Measurements from ENCODE around the gene WNT3A.

The WNT3A gene

DNA sequence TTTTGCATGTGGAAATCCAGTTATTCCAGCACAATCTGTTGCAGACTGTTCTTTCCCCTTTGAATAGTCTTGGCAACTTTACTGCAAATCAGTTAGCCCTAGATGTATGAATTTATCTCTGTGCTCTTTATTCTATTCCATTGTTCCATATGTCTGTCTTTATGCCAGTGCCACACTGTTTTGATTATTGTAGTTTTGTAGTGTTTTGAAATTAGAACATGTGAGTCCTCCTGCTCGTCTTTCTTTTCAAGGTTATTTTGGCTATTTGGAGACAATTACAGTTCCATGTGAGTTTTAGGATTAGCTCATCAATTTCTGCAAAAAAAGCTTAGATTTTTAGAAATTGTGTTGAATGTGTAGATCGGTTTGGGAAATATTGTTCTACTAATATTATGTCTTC lies 26.6 kb downstream of the WNT3A start:
- ChIA-PET POLR2A (no interaction called here), CTCF (no interaction called here)
- TF ChIP-seq, protein P1, sequence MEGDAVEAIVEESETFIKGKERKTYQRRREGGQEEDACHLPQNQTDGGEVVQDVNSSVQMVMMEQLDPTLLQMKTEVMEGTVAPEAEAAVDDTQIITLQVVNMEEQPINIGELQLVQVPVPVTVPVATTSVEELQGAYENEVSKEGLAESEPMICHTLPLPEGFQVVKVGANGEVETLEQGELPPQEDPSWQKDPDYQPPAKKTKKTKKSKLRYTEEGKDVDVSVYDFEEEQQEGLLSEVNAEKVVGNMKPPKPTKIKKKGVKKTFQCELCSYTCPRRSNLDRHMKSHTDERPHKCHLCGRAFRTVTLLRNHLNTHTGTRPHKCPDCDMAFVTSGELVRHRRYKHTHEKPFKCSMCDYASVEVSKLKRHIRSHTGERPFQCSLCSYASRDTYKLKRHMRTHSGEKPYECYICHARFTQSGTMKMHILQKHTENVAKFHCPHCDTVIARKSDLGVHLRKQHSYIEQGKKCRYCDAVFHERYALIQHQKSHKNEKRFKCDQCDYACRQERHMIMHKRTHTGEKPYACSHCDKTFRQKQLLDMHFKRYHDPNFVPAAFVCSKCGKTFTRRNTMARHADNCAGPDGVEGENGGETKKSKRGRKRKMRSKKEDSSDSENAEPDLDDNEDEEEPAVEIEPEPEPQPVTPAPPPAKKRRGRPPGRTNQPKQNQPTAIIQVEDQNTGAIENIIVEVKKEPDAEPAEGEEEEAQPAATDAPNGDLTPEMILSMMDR (IDR thresholded peaks at IDR 0.05; ENCODE audit: insufficient read depth, low read length, missing control alignments): no peak
- DNase-seq (ENCODE audit: low read depth, low spot score): no peak
- H3K4me3 ChIP-seq (ENCODE audit: low read depth, low read length): no peak overlapping the region

DNA sequence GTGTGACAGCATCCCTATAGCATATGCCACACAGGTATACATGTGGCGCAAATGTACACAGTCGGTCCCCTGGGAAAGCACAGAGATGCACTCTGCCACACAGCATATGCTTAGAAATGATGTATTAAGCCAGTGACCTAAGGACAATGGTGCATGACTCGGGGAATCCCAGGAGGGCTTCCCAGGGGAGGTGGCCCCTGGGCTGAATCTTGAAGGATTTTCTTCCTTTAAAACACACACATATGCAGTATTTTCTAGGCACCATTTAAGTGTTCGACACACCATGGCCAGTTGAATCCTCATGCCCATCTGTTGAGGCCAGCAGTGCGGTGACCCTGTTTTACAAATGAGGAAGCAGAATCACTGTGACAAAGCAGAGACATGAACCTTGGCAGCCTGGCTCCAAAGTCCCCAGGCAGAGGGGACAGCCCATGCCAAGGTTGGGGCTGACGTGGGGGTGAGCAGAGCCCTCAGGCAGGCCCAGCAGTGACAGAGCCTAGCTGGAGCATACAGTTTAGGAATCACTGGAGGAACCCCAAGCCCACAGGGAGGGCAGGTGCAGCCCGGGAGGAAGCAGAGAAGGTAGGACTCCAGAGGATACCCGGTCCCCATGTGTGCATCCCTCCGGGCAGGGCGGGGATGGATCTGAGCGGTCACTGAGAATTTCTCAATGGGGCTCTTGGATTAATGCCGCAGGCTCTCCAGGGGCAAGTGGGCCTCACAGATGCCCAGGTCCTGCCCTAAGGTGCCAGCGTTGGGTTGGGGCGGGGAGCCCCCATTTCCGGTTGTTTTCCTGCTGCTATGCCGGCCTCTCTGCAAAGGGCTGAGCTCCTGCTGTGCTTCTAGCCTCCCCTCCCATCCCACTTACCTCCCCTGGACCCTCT lies 28.4 kb downstream of the WNT3A start:
- POLR2A ChIA-PET: no interaction called here
- CTCF ChIA-PET: no interaction called here
- TF ChIP-seq, protein P1 (IDR thresholded peaks at IDR 0.05; ENCODE audit: insufficient read depth, low read length, missing control alignments): no peak
- no peak overlapping the region for H3K4me3 ChIP-seq (ENCODE audit: low read depth, low read length)
- DNase-seq (ENCODE audit: low read depth, low spot score): no peak

DNA sequence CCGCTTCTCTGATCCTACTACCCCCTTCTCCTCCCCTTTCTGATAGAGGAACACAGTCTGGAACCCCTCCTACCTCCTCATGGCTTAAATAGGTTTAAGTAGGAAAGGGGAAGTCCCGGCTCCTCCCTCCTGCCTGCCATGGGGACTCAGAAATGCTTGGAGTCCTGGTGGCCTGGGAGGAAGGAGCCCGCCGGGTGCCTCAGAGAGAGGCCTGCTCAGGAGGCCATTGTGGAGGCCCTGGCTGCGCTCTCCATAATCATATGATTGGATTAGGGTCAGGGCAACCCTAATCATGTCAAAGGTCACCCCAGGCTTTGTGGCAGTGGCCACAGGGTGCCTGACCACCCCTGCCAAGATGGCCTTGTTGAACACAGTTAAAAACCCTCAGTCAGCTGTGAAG lies 29.0 kb downstream of the WNT3A start:
- no peak overlapping the region for H3K4me3 ChIP-seq (ENCODE audit: low read depth, low read length)
- DNase-seq (ENCODE audit: low read depth, low spot score): no peak
- POLR2A ChIA-PET: no interaction called here
- TF ChIP-seq, protein P1 (IDR thresholded peaks at IDR 0.05; ENCODE audit: insufficient read depth, low read length, missing control alignments): no peak
- CTCF ChIA-PET: no interaction called here

DNA sequence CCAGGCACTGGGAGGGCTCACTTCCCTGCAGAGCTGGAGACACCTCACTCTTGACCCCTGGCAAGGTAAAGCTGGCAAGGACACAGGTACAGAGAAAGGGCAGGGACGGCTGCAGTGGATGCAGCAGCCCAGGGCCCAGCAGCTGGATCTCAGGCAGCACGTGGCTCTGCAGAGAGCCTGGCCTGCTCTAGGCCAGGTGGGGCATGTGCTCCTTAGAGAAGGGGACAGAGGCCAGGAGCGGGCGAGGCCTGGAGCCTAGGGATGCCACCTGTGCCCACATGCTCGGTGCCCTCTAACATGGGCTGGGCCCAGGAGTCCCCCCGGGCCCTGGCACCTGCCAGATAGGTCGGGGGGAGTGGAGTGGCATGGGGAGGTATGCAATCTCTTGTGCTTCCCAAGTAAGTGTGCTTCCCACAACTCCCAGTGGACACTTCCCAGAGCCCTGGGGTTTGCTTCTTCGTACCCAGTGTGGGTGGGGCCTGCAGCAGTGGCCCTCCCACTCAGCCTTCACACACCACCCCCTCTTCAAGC lies 30.0 kb downstream of the WNT3A start:
- ChIA-PET CTCF (no interaction called here), POLR2A (no interaction called here)
- H3K4me3 ChIP-seq (ENCODE audit: low read depth, low read length): no peak overlapping the region
- TF ChIP-seq, protein P1 (IDR thresholded peaks at IDR 0.05; ENCODE audit: insufficient read depth, low read length, missing control alignments): no peak
- no peak for DNase-seq (ENCODE audit: low read depth, low spot score)

DNA sequence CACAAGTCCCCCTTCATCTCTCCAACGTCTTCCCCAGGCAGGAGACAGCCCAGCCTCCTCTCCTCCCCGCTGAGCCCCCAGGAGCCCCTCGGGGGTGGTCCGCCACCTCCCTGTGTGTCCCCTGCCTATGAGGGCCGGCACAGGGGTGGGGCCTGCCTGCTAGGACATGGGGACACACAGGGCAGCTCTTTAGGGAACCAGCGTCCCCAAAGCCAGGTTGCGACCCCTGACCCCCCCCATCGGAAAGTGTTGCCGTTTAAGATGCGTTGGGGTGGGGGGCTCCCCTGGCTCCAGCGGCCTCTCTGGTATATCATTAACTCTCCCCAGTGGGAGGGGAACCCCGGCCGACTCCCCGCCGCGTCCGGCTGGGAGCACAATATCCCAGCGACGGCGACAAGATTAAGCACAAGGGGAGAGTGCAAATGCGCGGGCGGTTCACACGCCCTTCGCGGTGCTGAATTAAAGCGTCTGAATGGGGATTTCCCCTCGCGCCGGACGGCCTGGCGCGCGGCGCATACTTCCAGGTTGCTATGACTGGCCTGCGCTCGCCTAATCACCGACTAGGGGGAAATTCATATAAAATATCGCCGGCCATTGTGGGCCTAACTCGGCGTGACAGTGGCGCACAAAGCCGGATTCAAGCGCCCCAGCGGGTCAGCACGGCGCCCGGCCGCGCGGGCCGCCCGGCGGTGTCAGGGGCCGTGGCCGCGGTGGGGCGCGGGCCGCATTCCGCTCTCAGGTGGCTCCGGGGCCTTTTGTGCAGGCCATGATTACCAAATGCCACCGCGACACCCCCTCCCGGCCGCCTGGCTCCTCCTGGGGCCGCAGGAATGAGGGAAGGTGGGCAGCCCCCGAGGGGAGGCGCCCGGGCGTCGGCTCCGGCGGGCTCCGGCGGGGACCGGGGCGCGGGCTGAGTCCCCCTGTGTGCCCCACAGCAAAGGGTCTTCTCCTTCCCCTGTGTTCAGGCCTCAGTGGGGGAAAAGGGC lies 30.9 kb downstream of the WNT3A start:
- DNase-seq (ENCODE audit: low read depth, low spot score): no peak
- H3K4me3 ChIP-seq (ENCODE audit: low read depth, low read length): no peak overlapping the region
- CTCF ChIA-PET: no interaction called here
- POLR2A ChIA-PET: no interaction called here
- TF ChIP-seq, protein P1 (IDR thresholded peaks at IDR 0.05; ENCODE audit: insufficient read depth, low read length, missing control alignments): no peak

All from AG04449 (cell line).